ENCODE data around the gene SHANK1.

SHANK1 gene

DNA sequence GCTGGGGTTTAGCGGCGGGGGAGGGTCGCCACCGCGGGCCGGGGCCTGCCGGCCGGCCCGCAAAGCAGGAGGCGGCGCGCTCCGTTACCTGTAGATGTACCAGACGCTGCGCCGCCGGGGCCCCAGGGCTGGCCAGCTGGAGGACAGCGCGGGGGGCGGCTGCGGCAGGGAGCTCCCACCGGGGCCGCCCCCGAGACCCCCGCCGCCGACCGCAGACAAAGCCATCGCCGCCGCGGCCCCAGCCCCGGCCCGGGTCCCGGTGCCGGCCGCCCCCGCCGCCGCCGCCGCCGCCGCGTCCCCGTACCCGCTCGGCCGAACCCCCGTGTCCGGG is 24.8 kb downstream of the SHANK1 start:
- no peak for DNase-seq (ENCODE audit: low read depth)
- H3K4me3 ChIP-seq (ENCODE audit: low read length), result no peak overlapping the region
- TF ChIP-seq, protein P1, sequence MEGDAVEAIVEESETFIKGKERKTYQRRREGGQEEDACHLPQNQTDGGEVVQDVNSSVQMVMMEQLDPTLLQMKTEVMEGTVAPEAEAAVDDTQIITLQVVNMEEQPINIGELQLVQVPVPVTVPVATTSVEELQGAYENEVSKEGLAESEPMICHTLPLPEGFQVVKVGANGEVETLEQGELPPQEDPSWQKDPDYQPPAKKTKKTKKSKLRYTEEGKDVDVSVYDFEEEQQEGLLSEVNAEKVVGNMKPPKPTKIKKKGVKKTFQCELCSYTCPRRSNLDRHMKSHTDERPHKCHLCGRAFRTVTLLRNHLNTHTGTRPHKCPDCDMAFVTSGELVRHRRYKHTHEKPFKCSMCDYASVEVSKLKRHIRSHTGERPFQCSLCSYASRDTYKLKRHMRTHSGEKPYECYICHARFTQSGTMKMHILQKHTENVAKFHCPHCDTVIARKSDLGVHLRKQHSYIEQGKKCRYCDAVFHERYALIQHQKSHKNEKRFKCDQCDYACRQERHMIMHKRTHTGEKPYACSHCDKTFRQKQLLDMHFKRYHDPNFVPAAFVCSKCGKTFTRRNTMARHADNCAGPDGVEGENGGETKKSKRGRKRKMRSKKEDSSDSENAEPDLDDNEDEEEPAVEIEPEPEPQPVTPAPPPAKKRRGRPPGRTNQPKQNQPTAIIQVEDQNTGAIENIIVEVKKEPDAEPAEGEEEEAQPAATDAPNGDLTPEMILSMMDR (conservative IDR thresholded peaks at IDR 0.05; ENCODE audit: low read depth, low read length), result no peak

GRCh38 chr19:50693064-50693975 is 26.3 kb downstream of the SHANK1 start:
- no peak for DNase-seq (ENCODE audit: low read depth)
- TF ChIP-seq, protein P1 (conservative IDR thresholded peaks at IDR 0.05; ENCODE audit: low read depth, low read length), result no peak
- H3K4me3 ChIP-seq (ENCODE audit: low read length), result no peak overlapping the region

GRCh38 chr19:50690439-50690838 is 29.2 kb downstream of the SHANK1 start:
- no peak for DNase-seq (ENCODE audit: low read depth)
- TF ChIP-seq, protein P1 (conservative IDR thresholded peaks at IDR 0.05; ENCODE audit: low read depth, low read length), result no peak
- no peak overlapping the region for H3K4me3 ChIP-seq (ENCODE audit: low read length)

- TF ChIP-seq, protein P1 (conservative IDR thresholded peaks at IDR 0.05; ENCODE audit: low read depth, low read length), result no peak
- no peak for DNase-seq (ENCODE audit: low read depth)
- no peak overlapping the region for H3K4me3 ChIP-seq (ENCODE audit: low read length)
Observed at GRCh38 chr19:50688766-50689165, 30.8 kb downstream of the SHANK1 start.

DNA sequence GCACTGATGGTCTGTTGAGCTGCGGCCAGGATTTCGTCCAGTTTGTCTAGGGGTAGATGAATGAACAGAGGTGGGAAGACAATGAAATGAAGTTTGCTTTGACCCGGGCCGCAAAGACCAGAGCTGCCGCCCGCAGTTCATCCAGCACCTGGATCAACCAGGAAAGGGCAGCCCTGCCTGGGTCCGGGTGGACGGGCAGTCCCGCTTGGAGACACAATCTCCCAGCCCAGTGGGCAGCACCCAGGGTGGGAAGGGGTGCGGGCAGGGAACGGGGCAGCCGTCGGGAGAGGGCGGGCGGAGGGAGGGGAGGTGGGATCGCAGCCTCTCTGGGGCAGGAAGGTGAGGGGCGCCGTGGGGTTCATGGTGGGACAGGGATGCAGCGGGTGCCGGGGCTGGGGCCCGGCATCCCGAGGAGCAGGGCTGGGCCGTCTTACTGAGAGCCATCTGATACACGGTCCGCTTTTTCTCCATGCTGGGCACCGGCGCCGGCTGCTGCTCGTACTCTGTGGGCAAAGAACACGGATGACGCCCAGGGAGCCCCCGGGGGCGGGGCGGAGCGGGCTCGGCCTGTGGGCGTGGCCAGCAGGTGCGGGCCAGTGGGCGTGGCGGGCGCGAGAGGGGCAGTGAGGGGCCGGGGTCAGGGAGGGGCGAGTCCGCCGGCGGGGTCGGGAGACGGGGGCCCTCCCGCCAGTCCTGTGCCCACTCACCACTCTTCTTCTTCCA is 33.1 kb downstream of the SHANK1 start:
- H3K4me3 ChIP-seq (ENCODE audit: low read length), result no peak overlapping the region
- no peak for DNase-seq (ENCODE audit: low read depth)
- TF ChIP-seq, protein P1 (conservative IDR thresholded peaks at IDR 0.05; ENCODE audit: low read depth, low read length), result no peak

DNA sequence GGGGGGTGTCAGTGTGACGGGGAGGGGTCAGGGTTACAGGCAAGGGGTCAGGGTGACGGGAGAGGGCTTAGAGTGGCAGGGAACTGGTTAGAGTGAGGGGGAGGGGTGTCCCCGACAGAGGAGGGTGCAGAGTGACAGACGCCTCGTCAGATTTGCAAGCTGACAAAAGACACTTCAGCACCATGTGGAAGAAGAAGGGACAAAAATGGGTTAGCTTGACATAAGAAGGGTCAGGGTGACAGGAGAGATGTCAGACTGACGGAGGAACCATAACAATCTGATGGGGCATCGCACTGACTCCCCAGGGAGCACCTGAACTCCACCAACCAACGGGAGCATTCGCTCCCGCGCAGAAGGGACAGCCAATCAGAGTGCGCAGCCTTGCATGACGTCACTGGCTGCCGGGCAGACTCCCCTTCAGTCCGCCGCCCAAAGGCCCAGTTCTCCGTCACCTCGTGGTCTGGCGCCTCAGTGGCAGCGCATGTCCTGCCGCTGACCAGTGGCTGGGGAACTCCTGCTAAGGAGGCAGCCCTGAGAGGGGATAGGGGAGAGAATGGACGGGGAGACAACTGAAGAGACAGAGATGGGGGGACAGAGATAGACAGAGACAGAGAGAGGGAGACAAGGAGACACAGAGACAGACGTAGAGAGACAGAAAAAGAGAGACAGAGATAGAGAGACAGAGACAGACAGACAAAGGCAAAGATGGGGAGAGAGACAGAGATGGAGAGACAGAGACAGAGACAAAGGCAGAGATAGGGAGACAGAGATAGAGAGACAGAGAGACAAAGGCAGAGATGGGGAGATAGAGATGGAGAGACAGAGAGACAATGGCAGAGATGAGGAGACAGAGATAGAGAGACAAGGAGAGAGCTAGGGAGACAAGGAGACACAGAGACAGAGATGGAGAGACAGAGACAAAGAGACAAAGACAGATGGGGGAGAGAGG is 40.2 kb downstream of the SHANK1 start:
- TF ChIP-seq, protein P1 (conservative IDR thresholded peaks at IDR 0.05; ENCODE audit: low read depth, low read length), result no peak
- DNase-seq (ENCODE audit: low read depth), result no peak
- H3K4me3 ChIP-seq (ENCODE audit: low read length), result no peak overlapping the region

Measured in retinal pigment epithelial cell (primary cell).